ENCODE data around the gene RASGEF1B.

DNA sequence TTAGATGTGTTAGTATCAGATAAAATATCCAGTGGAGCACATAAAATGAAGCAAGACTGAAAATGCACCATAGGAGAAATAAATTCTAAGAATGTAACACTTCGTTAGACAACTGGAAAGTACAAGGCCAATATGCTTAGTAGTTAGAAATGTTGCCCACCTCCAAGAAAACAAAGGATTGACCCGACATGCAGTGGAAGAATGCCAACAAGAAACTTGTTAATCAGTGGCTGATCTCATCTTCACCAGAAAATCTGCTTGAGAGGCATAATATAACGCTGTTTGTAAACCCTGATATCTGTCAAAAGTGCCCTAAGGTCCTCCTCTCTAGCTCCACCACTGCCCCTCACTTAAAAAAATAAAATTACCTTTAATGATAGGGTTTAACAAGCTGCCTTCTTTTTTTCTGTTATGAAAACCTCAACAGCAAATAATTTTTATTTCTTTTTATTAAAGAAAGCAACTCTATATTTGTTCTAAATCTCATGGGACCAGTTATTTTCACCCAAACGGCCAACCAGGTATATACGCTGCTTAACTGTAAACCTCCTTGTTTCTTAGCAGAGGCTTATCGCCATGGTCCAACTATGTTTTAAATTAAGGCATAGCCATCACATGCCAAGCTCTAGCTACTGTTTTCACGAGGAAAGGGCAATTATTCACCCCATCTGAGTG lies 1.8 kb downstream of the RASGEF1B start:
- TF ChIP-seq ZBTB38 (CRISPR knock-in tag; IDR thresholded peaks at IDR 0.05) (no peak), ERF (CRISPR knock-in tag; IDR thresholded peaks at IDR 0.05) (no peak), DMAP1 (CRISPR knock-in tag; IDR thresholded peaks at IDR 0.05) (no peak), SMC3 (IDR thresholded peaks at IDR 0.05; ENCODE audit: low read length) (no peak), ZFP62 (CRISPR knock-in tag; IDR thresholded peaks at IDR 0.05) (no peak), POLR2A (IDR thresholded peaks at IDR 0.05; ENCODE audit: insufficient read depth in 1 of 2, low read depth in 2 of 2, low read length in 2 of 2) (no peak), SP4 (CRISPR knock-in tag; IDR thresholded peaks at IDR 0.05) (no peak), NFE2L2 (IDR thresholded peaks at IDR 0.05; ENCODE audit: low read length) (no peak), HDAC6 (IDR thresholded peaks at IDR 0.05; ENCODE audit: low read depth, low read length) (no peak)
- TF ChIP-seq, protein P1, sequence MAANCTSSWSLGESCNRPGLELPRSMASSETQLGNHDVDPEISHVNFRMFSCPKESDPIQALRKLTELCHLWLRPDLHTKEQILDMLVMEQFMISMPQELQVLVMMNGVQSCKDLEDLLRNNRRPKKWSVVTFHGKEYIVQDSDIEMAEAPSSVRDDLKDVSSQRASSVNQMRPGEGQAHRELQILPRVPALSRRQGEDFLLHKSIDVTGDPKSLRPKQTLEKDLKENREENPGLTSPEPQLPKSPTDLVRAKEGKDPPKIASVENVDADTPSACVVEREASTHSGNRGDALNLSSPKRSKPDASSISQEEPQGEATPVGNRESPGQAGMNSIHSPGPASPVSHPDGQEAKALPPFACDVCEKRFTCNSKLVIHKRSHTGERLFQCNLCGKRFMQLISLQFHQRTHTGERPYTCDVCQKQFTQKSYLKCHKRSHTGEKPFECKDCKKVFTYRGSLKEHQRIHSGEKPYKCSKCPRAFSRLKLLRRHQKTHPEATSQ (CRISPR knock-in tag; IDR thresholded peaks at IDR 0.05; ENCODE audit: borderline replicate concordance) = no peak

All from HepG2 (cell line).